ACC112 (cell line): ENCODE results near the gene HES5.

Source experiments
- H2AFZ ChIP-seq: fragments of 200-600 bp; sonication (generic); one replicate; pipeline ENCODE4 v1.6.0; 2017; ENCODE audit warnings: antibody characterized with exemption, low read length; ENCODE audit not compliant: unreplicated experiment
- H3K27ac ChIP-seq: fragments of 200-600 bp; sonication (generic); 2 replicates; pipeline ENCODE4 v1.5.1; 2014; ENCODE audit warnings: low read depth, mild to moderate bottlenecking, antibody characterized with exemption, low read length, moderate library complexity
- H3K27me3 ChIP-seq: fragments of 200-600 bp; sonication (generic); 2 replicates; pipeline ENCODE4 v1.6.1; 2014; ENCODE audit warnings: mild to moderate bottlenecking, antibody characterized with exemption, low read length, moderate library complexity, mixed read lengths; ENCODE audit not compliant: insufficient read depth
- H3K36me3 ChIP-seq: fragments of 200-600 bp; sonication (generic); 2 replicates; pipeline ENCODE4 v1.6.1; 2016; ENCODE audit warnings: mild to moderate bottlenecking, antibody characterized with exemption, low read length, moderate library complexity, mixed read lengths; ENCODE audit not compliant: insufficient read depth
- H3K4me1 ChIP-seq: fragments of 200-600 bp; sonication (generic); one replicate; pipeline ENCODE4 v1.6.1; 2016; ENCODE audit warnings: low read length, mixed read lengths; ENCODE audit not compliant: insufficient read depth, unreplicated experiment, control insufficient read depth
- H3K4me3 ChIP-seq: fragments of 200-600 bp; sonication (generic); 2 replicates; pipeline ENCODE4 v1.5.1; 2014; ENCODE audit warnings: mild to moderate bottlenecking, low read depth, low read length
- H3K79me2 ChIP-seq: fragments of 200-600 bp; sonication (generic); one replicate; pipeline ENCODE4 v1.6.0; 2016; ENCODE audit warnings: low read length; ENCODE audit not compliant: control insufficient read depth, unreplicated experiment, insufficient read depth

The HES5 gene

DNA sequence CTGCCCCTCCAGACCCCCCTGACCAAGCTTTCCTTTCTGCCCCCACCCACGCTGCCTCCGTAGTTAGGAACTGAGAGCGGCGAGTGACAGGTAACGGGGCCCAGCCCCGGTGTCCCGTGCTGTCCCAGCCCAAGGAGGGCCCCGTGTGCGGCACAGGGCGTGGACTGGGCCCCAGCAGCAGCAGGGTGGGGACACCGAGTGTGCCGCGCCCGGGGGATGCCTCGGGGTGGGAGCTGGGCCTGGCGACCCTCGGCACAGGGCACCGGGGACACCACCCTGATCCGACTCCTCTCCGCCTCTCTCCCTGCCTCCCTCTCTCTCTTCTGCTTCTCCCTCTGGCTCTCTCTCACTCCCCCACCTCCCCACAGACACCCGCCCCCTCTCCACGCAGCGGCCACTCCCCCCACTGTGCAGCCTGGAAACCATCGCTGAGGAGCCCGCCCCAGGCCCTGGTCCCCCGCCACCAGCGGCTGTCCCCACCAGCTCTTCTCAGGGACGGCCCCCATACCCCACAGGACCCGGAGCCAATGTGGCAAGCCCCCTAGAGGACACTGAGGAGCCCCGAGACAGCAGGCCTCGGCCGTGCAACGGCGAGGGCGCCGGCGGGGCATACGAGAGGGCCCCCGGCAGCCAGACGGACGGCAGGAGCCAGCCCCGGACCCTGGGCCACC is 26.4 kb downstream of the HES5 start:
- Histone ChIP-seq H2AFZ (no peak overlapping the region), H3K27ac (no peak overlapping the region), H3K27me3 (peaks cover 29% of the 10 kb centered on the region), H3K36me3 (no peaks in the 10 kb centered on the region), H3K4me1 (no peaks in the 10 kb centered on the region), H3K4me3 (no peak overlapping the region), H3K79me2 (no peaks in the 10 kb centered on the region)

DNA sequence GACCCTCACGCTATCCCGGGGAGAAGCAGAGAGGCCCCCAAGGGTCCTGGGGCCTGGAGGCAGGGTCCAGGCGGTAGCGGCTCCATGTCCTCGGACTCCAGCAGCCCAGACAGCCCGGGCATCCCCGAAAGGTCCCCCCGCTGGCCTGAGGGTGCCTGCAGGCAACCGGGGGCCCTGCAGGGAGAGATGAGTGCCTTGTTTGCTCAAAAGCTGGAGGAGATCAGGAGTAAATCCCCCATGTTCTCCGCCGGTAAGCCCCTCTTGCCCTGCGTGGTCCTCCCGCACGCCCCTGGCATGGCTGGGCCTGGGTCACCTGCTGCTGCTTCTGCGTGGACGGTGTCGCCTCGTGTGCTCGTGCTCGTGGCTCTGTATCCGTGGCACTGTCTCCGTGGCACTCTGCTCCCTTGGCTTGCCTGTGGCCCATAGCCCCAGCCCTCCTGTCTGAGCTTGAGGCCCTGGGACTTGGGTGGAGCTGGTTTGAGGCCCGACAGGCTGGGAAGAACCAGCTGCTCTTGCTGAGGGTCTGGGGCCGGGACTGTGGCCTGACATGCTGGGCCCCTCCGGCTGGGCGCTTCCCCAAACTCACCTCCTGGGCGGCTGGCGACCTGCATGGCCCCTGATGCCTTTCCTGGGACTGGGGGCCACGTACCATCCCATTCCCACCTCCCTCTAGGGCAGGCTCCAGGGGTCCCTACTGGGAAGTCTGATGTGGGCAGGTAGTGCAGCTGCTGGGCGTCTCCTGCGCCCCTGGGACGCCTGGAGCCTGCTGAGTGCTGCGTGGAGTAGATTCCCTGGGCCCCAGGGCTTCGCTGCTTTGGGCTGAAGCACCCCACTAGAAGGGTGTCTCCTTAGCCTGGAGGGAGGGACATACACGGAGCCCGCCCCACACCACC is 27.2 kb downstream of the HES5 start:
- Histone ChIP-seq H3K27ac (no peak overlapping the region), H3K36me3 (no peaks in the 10 kb centered on the region), H3K4me1 (no peaks in the 10 kb centered on the region), H3K79me2 (no peaks in the 10 kb centered on the region), H2AFZ (no peak overlapping the region), H3K4me3 (no peak overlapping the region), H3K27me3 (peaks cover 29% of the 10 kb centered on the region)

DNA sequence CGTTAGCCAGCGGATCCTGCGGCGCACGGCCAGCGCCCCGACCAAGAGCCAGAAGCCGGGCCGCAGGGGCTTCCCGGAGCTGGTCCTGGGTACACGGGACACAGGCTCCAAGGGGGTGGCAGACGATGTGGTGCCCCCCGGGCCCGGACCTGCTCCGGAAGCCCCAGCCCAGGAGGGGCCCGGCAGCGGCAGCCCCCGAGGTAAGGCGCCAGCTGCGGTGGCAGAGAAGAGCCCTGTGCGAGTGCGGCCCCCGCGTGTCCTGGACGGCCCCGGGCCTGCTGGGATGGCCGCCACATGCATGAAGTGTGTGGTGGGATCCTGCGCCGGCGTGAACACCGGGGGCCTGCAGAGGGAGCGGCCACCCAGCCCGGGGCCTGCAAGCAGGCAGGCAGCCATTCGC is 27.9 kb downstream of the HES5 start:
- Histone ChIP-seq H3K27me3 (peaks cover 29% of the 10 kb centered on the region), H3K4me3 (no peak overlapping the region), H3K36me3 (no peaks in the 10 kb centered on the region), H3K27ac (no peak overlapping the region), H3K79me2 (no peaks in the 10 kb centered on the region), H3K4me1 (no peaks in the 10 kb centered on the region), H2AFZ (no peak overlapping the region)

DNA sequence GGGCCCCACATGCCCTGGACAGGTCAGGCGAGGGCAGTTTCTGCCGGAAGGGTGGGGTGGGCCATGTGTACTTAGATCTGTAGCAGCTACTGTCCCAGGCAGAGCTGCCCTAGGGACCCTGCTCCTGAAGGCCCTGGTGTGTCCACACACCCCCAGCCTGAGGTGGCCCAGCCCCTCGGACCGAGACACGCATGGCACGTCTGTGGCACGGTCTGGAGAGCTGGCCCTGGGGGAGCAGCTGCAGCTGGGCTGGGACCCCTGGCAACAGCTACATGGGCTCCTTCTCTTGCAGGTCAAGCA is 28.3 kb downstream of the HES5 start:
- peaks cover 29% of the 10 kb centered on the region for H3K27me3 ChIP-seq
- H3K4me1 ChIP-seq = no peaks in the 10 kb centered on the region
- H3K36me3 ChIP-seq = no peaks in the 10 kb centered on the region
- no peak overlapping the region for H3K27ac ChIP-seq
- H3K79me2 ChIP-seq = no peaks in the 10 kb centered on the region
- no peak overlapping the region for H2AFZ ChIP-seq
- no peak overlapping the region for H3K4me3 ChIP-seq

DNA sequence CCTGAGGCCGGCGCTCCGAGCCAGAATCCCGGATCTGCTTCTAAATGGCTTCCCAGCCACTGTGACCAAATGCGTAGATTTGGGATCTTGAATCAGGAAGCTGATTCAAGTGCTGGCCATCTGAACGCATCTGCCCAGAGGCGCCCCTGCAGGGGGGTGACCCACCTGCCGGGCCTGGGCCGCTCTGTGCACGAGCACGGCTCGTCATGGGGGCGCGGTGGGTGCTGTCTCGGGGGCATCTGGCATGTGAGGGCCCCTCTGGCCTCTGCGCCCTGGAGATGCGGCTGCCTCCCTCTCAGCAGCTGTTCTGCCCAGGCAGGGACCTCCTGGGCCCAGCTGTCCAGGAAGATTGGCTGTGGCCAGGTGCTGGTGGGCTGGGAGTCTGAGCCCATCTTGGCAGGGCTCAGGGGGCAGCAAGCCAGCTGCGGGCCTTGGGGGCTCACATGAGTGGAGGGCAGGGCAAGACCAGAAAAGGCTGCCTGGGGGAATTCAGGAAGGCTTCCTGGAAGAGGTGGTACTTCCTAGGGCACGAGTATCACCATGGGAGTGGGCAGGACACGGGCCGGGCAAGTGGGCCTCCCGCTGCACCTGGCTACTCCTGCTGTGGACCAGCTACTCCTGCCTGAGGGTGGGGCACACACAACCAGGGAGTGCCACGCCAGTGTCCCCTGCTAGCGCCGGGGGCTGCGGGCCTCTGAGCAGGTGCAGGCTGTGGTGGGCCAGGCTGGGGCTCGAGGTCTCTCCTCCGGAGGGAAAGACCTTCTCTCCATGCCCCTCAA is 28.8 kb downstream of the HES5 start:
- Histone ChIP-seq H3K27ac (no peak overlapping the region), H2AFZ (no peak overlapping the region), H3K36me3 (no peaks in the 10 kb centered on the region), H3K79me2 (no peaks in the 10 kb centered on the region), H3K27me3 (peaks cover 29% of the 10 kb centered on the region), H3K4me3 (no peak overlapping the region), H3K4me1 (no peaks in the 10 kb centered on the region)

DNA sequence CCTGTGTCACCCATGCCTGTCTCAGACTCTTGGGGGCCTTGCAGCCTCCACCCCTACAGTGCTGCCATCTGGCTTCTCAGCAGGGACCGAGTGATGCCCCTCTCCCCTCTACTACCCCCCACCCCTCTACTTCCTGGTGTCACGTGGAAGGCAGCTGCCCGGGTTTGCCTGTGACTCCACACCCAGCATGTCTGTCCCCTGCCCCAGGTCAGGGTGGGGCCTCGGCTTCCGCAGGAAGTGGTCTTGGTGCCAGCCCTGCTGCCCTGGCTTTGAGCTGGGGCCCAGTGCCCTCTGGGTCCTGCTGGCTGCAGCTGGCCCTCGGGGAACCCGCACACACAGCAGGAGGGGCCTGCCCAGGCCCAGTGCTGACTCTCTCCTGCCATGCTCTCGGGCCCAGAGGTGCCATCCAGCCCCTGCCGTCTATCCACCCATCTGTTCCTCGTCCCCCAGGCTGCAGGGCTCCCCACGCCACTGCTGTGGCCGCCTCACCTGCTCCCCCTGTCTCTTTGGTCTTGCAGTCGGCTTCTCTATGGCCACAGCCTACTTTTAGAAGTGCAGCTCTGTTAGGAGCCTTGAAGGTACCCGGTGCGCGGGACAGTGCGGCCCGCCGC is 30.0 kb downstream of the HES5 start:
- Histone ChIP-seq H3K27me3 (peaks cover 28% of the 10 kb centered on the region), H3K79me2 (no peaks in the 10 kb centered on the region), H3K36me3 (no peaks in the 10 kb centered on the region), H2AFZ (no peak overlapping the region), H3K4me3 (no peak overlapping the region), H3K27ac (no peak overlapping the region), H3K4me1 (no peaks in the 10 kb centered on the region)

DNA sequence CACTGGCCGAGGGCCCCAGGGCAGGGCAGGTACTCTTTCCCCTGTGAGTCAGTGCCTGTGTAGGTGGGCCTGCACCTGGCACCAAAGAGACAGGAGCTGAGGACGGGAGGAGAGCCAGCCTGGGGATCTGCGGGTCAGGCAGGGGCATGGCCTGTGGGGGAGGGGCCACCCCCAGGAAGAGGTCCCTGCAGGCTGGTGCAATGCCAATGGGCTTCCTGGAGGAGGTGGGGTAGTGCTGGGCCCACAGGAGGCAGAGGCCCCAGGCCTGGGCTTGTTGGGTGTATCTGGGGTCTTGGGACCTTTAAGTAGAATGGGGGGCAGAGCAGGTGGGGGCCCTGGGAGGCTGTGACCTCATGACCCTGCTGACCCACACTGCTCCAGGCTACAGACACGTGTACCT is 30.8 kb downstream of the HES5 start:
- H3K4me1 ChIP-seq = no peaks in the 10 kb centered on the region
- peaks cover 20% of the 10 kb centered on the region for H3K27me3 ChIP-seq
- no peak overlapping the region for H3K27ac ChIP-seq
- no peaks in the 10 kb centered on the region for H3K36me3 ChIP-seq
- H2AFZ ChIP-seq = no peak overlapping the region
- no peak overlapping the region for H3K4me3 ChIP-seq
- no peaks in the 10 kb centered on the region for H3K79me2 ChIP-seq

DNA sequence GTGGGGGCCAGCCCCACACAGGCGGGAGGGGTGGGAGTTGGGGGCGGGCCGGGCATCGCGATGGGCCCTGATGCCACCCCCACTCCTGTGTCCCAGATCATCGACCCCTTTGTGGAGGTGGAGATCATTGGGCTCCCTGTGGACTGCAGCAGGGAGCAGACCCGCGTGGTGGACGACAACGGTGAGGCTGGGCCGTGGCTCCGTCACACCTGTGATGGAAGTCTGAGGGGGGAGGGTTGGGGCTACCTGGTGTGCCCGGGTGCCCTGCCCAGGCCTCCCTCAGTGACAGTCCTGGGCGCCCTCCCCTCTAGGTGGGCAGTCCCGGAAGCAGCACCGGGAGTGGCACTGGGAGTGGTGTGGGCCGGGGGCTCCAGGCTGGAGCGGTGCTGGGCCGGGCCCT is 31.4 kb downstream of the HES5 start:
- Histone ChIP-seq H3K4me1 (no peaks in the 10 kb centered on the region), H3K27me3 (peaks cover 14% of the 10 kb centered on the region), H3K36me3 (no peaks in the 10 kb centered on the region), H3K4me3 (no peak overlapping the region), H3K79me2 (no peaks in the 10 kb centered on the region), H2AFZ (no peak overlapping the region), H3K27ac (no peak overlapping the region)

DNA sequence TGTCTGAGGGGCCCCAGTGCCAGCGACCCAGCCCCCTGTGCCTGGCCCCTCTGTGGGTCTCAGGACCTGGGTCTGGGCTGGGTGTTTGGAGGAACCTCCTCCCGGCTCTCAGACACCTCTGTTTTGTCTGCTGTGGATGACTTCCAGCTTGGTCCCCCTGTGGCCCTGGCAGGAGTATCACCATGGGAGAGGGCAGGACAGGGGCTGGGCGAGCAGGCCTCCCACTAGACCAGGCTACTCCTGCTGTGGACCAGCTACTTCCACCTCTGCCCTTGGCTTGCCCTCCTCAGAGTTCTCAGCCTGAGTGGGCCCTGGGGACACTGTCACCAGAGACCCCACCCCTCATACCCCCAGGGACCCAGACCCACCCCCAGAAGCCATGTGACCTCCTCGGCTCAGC is 32.2 kb downstream of the HES5 start:
- Histone ChIP-seq H3K4me3 (no peak overlapping the region), H2AFZ (no peak overlapping the region), H3K36me3 (no peaks in the 10 kb centered on the region), H3K27me3 (peaks cover 6% of the 10 kb centered on the region), H3K27ac (no peak overlapping the region), H3K4me1 (no peaks in the 10 kb centered on the region), H3K79me2 (no peaks in the 10 kb centered on the region)

DNA sequence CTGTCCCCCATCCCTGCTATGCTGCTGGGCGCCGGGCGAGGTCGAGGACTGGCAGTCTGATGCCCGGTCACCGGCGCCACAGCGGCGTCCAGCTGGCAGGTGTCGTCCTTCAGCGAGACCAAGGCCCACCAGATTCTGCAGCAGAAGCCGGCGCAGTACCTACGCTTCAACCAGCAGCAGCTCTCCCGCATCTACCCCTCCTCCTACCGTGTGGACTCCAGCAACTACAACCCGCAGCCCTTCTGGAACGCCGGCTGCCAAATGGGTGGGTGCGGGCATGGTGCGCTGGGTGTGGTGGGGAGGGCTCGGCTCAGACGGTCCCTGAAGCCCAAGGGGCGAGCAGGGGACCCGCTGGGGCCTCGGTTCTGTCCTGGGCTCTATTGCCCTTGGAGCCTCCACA is 33.3 kb downstream of the HES5 start:
- Histone ChIP-seq H2AFZ (no peak overlapping the region), H3K27ac (no peak overlapping the region), H3K27me3 (no peaks in the 10 kb centered on the region), H3K79me2 (no peaks in the 10 kb centered on the region), H3K36me3 (no peaks in the 10 kb centered on the region), H3K4me3 (no peak overlapping the region), H3K4me1 (no peaks in the 10 kb centered on the region)
